OCI-LY7 (cell line): ENCODE results near the gene SLC2A10. TPM values are rescaled to one million over a fixed set of nuclear protein-coding genes. Genes with fewer than 3 reads are reported as not detected.

ENCODE experiments used
- BruUV-seq: library from RNA; stranded (reverse); fragments of 400-500 nt; replicated peaks from 2 replicates; lab custom pipeline; 2021; lab: Mats Ljungman, UMichigan
- CTCF ChIA-PET: fragments of 300-600 bp; sonication (Branson Sonifier 250); formaldehyde crosslinking; loops from one replicate; lab custom pipeline; 2022; ENCODE audit warnings: antibody characterized with exemption; ENCODE audit not compliant: unreplicated experiment; lab: Charles Lee
- POLR2A ChIA-PET: fragments of 300-600 bp; sonication (Branson Sonifier 250); formaldehyde crosslinking; loops from one replicate; lab custom pipeline; 2022; ENCODE audit warnings: antibody characterized with exemption; lab: Charles Lee
- DNase-seq: peaks from one replicate; pipeline ENCODE4 v3.0.0-alpha.2; 2015; ENCODE audit warnings: low spot score
- H2AFZ ChIP-seq: fragments of 200-600 bp; sonication (generic), shearing (Covaris generic); 2 replicates; pipeline ENCODE4 v1.6.1; 2014; ENCODE audit warnings: mild to moderate bottlenecking, antibody characterized with exemption, low read length, moderate library complexity
- H3K27ac ChIP-seq: fragments of 200-600 bp; sonication (generic); 2 replicates; pipeline ENCODE4 v1.5.1; 2014; ENCODE audit warnings: mixed run types, low read depth, mild to moderate bottlenecking, moderate library complexity, low read length, inconsistent platforms; ENCODE audit not compliant: poor library complexity, severe bottlenecking
- H3K36me3 ChIP-seq: fragments of 200-600 bp; sonication (generic); 2 replicates; pipeline ENCODE4 v1.6.1; 2014; ENCODE audit warnings: mild to moderate bottlenecking, antibody characterized with exemption, low read length, moderate library complexity, mixed read lengths; ENCODE audit not compliant: insufficient read depth
- H3K4me1 ChIP-seq: fragments of 200-600 bp; sonication (generic); 2 replicates; pipeline ENCODE4 v1.5.1; 2014; ENCODE audit warnings: mild to moderate bottlenecking, low read length; ENCODE audit not compliant: insufficient read depth, poor library complexity, severe bottlenecking
- H3K4me2 ChIP-seq: fragments of 200-600 bp; sonication (generic); 2 replicates; pipeline ENCODE4 v1.6.1; 2014; ENCODE audit warnings: mild to moderate bottlenecking, low read length
- H3K4me3 ChIP-seq: fragments of 200-600 bp; sonication (generic); 2 replicates; pipeline ENCODE4 v1.5.1; 2014; ENCODE audit warnings: mild to moderate bottlenecking, low read depth, low read length; ENCODE audit not compliant: poor library complexity, severe bottlenecking
- H3K79me2 ChIP-seq: fragments of 200-600 bp; sonication (generic); 2 replicates; pipeline ENCODE4 v1.6.1; 2016; ENCODE audit warnings: low read depth, mild to moderate bottlenecking, low read length, moderate library complexity, mixed read lengths; ENCODE audit not compliant: insufficient read depth
- H3K9me2 ChIP-seq: fragments of 200-600 bp; sonication (generic); 2 replicates; pipeline ENCODE4 v1.6.1; 2016; ENCODE audit warnings: mild to moderate bottlenecking, low read length, mixed read lengths; ENCODE audit not compliant: insufficient read depth
- H3K9me3 ChIP-seq: fragments of 200-600 bp; sonication (generic); 2 replicates; pipeline ENCODE4 v1.6.1; 2014; ENCODE audit warnings: mild to moderate bottlenecking, mixed run types, low read length, mixed read lengths
- H4K20me1 ChIP-seq: fragments of 200-600 bp; sonication (generic); 2 replicates; pipeline ENCODE4 v1.6.1; 2014; ENCODE audit warnings: mild to moderate bottlenecking, antibody characterized with exemption, low read length, moderate library complexity, mixed read lengths; ENCODE audit not compliant: insufficient read depth
- CTCF ChIP-seq: fragments of 200-600 bp; sonication (generic); conservative IDR thresholded peaks from 2 replicates; pipeline ENCODE4 v1.5.1; 2014; ENCODE audit warnings: mild to moderate bottlenecking, antibody characterized with exemption, low read length, moderate library complexity, mixed read lengths
- EZH2phosphoT487 ChIP-seq: fragments of 200-600 bp; sonication (generic); IDR thresholded peaks from 2 replicates; pipeline ENCODE4 v1.6.1; 2018; ENCODE audit warnings: low read depth, borderline replicate concordance, mild to moderate bottlenecking, mixed run types, antibody characterized with exemption, low read length, moderate library complexity, mixed read lengths
- intact Hi-C: fragments of 100-400 bp; cut with micrococcal nuclease; formaldehyde crosslinking; loops from one replicate; pipeline ENCODE4 v1.10.0; 2022; ENCODE audit not compliant: unreplicated experiment
- total RNA-seq, 2 experiments: library from RNA; depleted of rRNA in 1 of 2; stranded (reverse); fragments of >200 nt in 1 of 2; shearing (Covaris generic) in 1 of 2; gene quantifications; 2 replicates each; pipeline ENCODE4 v1.2.3, GENCODE V29; 2014 to 2022

The SLC2A10 gene
- total RNA-seq, 2 experiments from 2014 or later = not detected

DNA sequence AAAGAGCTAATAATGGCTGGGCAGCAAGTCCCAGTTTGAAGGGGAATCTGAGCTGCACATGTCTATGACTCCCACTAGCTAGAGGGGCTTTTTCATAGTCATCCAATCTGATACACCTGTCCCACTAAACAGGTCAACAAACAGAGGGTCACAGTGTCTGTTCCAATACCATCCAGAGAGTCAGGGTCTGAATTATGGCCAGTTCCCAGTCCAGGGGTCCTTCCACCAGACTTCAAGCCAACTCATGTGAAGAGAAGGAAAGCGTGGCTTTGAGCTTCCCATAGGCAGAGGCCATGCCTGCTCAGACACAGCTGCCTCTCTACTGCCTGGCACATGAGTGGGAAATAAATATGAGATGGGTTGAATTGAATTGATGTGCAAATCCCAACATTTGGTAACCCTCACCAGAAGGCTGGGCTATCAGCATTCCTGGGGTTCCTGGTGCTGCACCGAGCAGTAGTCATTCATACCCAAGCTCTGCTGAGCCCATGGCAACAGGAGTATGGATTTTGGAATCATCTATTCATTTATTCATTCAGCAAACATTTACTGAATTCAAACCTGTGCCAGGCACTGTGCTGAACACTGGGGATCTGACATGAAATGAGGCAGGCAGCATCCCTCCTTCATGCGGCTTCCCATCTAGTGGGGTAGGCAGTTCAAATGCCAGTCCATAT is 37.4 kb upstream of the SLC2A10 start:
- no peaks in the 10 kb centered on the region for H3K36me3 ChIP-seq
- DNase-seq = no peak
- H3K4me3 ChIP-seq = no peak overlapping the region
- CTCF ChIA-PET = no interaction called here
- H3K9me3 ChIP-seq = no peaks in the 10 kb centered on the region
- no peak overlapping the region for H2AFZ ChIP-seq
- TF ChIP-seq EZH2phosphoT487 (no peak), CTCF (no peak)
- H3K4me1 ChIP-seq = no peaks in the 10 kb centered on the region
- no peaks in the 10 kb centered on the region for H4K20me1 ChIP-seq
- no peak overlapping the region for H3K4me2 ChIP-seq
- no peaks in the 10 kb centered on the region for H3K79me2 ChIP-seq
- no TSS peak for BruUV-seq
- POLR2A ChIA-PET = no interaction called here
- H3K27ac ChIP-seq = no peak overlapping the region
- intact Hi-C loops = no loop called here
- H3K9me2 ChIP-seq = no peaks in the 10 kb centered on the region

DNA sequence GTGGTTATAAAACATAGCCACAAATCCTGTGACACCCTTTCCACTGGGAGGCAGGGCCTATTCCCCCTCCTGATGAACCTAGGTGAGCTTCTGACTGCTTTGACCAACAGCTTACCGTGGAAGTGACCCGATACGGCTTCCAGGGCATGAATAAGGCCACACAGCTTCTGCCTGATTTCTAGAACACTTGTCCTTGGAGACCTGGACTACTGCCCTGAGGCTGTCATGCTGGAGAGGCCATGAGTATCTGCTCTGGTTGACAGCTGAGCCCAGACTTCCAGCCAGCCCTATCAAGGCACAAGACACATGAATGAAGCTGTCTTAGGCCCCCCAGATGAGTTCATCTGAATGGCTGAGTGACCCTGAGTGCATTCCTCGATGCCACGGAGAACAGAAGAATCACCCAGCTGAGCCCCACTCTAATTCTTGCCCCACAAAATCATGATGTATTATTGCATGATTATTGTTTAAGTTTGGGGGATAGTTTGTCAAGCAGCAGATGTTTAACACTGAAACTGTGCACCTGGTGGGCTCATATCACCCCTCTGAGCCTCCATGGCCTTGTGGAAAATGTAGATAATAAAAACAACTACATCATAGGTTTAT is 36.8 kb upstream of the SLC2A10 start:
- no peaks in the 10 kb centered on the region for H3K36me3 ChIP-seq
- no peaks in the 10 kb centered on the region for H4K20me1 ChIP-seq
- BruUV-seq = no TSS peak
- DNase-seq = no peak
- H3K4me2 ChIP-seq = no peak overlapping the region
- no peak overlapping the region for H3K27ac ChIP-seq
- H3K4me3 ChIP-seq = no peak overlapping the region
- no peaks in the 10 kb centered on the region for H3K4me1 ChIP-seq
- ChIA-PET CTCF (no interaction called here), POLR2A (no interaction called here)
- H3K9me3 ChIP-seq = no peaks in the 10 kb centered on the region
- no peak for TF ChIP-seq CTCF
- no peak for TF ChIP-seq EZH2phosphoT487
- H3K9me2 ChIP-seq = no peaks in the 10 kb centered on the region
- intact Hi-C loops = no loop called here
- H3K79me2 ChIP-seq = no peaks in the 10 kb centered on the region
- no peak overlapping the region for H2AFZ ChIP-seq
